HepG2 (cell line): ENCODE measurements around the gene BST1. TPM values are rescaled to one million over a fixed set of nuclear protein-coding genes. Genes with fewer than 3 reads are reported as not detected.

ENCODE experiments used
- MED1 ChIP-seq: sonication (generic); formaldehyde crosslinking; IDR thresholded peaks from 2 replicates; pipeline ENCODE4 v1.4.0; 2020; ENCODE audit warnings: missing genetic modification reagents
- SRSF4 ChIP-seq: fragments of 200-400 bp; formaldehyde crosslinking; IDR thresholded peaks from one replicate; pipeline ENCODE4 v1.6.1; 2018; ENCODE audit warnings: mild to moderate bottlenecking, low read depth, low read length, moderate library complexity; ENCODE audit not compliant: poor library complexity, severe bottlenecking
- ZNF460 ChIP-seq: sonication (generic); formaldehyde crosslinking; IDR thresholded peaks from 2 replicates; pipeline ENCODE4 v1.5.1; 2020; ENCODE audit warnings: missing genetic modification reagents, mild to moderate bottlenecking, borderline replicate concordance
- ZNF547 ChIP-seq: sonication (generic); formaldehyde crosslinking; IDR thresholded peaks from 2 replicates; pipeline ENCODE4 v1.5.1; 2020; ENCODE audit warnings: mild to moderate bottlenecking, missing genetic modification reagents
- ZNF609 ChIP-seq: sonication (generic); formaldehyde crosslinking; IDR thresholded peaks from 2 replicates; pipeline ENCODE4 v1.4.0; 2020; ENCODE audit warnings: mild to moderate bottlenecking, missing genetic modification reagents, borderline replicate concordance
- polyA plus RNA-seq, 8 experiments: library from polyadenylated mRNA; depleted of rRNA in 3 of 8; stranded (reverse) in 7 of 8; unstranded in 1 of 8; fragments of >200 nt; fragmentation: Illumina TruSeq in 4 of 8; extraction: Trizol in 4 of 8; gene quantifications; 2 replicates each; pipeline versions ENCODE4 v1.2.1 to v1.2.3, GENCODE V29; 2011 to 2016; ENCODE audit warnings: low read depth in 4 of 8, missing spikeins in 1 of 8, mixed read lengths in 1 of 8; ENCODE audit not compliant: insufficient read depth in 1 of 8
- total RNA-seq, 5 experiments: library from RNA; depleted of rRNA; stranded (reverse); fragments of >200 nt; fragmentation: Illumina TruSeq; extraction: Trizol; gene quantifications; 2 replicates each; pipeline ENCODE4 v1.2.3, GENCODE V29; 2016; ENCODE audit warnings: low read depth in 1 of 5
- TF ChIP-seq, protein P1 (sequence below): sonication (generic); formaldehyde crosslinking; IDR thresholded peaks from 2 replicates; pipeline ENCODE4 v1.8.0; 2022; ENCODE audit warnings: mild to moderate bottlenecking, missing genetic modification reagents

Gene BST1
- total and polyA plus RNA-seq, 2 of the 13 experiments (the other 11 are each of a cell fraction or from before 2014, with no cell fraction given): 0.09 to 0.49 TPM

GRCh38 chr4:15677507-15677988 lies 25.3 kb upstream of the BST1 start (continued):
- TF ChIP-seq, protein P1, sequence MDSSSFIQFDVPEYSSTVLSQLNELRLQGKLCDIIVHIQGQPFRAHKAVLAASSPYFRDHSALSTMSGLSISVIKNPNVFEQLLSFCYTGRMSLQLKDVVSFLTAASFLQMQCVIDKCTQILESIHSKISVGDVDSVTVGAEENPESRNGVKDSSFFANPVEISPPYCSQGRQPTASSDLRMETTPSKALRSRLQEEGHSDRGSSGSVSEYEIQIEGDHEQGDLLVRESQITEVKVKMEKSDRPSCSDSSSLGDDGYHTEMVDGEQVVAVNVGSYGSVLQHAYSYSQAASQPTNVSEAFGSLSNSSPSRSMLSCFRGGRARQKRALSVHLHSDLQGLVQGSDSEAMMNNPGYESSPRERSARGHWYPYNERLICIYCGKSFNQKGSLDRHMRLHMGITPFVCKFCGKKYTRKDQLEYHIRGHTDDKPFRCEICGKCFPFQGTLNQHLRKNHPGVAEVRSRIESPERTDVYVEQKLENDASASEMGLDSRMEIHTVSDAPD: no peak
- TF ChIP-seq SRSF4: no peak
- TF ChIP-seq MED1 (CRISPR knock-in tag): peak; percentile 26; the same call in 1 of the 2 replicates
- no peak for TF ChIP-seq ZNF460 (CRISPR knock-in tag)
- TF ChIP-seq ZNF609 (CRISPR knock-in tag): no peak
- no peak for TF ChIP-seq ZNF547
